GM18520 (cell line): ENCODE data around the gene ZNF672.
A peak's percentile ranks its signal among the peaks of the same experiment; 100 is the strongest.
"Not testable (repeated sequence)": the region's sequence is repeated elsewhere in the genome, so short reads cannot be mapped to it uniquely, and the experiment has no call there.

ENCODE experiments used
- ATAC-seq: cut with Tn5 transposase; IDR thresholded peaks from one replicate; pipeline ENCODE4 v1.9.1; 2021; ENCODE audit not compliant: unreplicated experiment

Gene ZNF672

GRCh38 chr1:248852481-248853405, 14.7 kb downstream of the ZNF672 start:
- no peak for ATAC-seq

GRCh38 chr1:248853663-248854375, 15.8 kb downstream of the ZNF672 start:
- no peak for ATAC-seq

GRCh38 chr1:248855580-248855979, 17.6 kb downstream of the ZNF672 start:
- ATAC-seq = no peak

GRCh38 chr1:248856176-248856575, 18.2 kb downstream of the ZNF672 start:
- ATAC-seq = no peak

- ATAC-seq = no peak
Observed at GRCh38 chr1:248857201-248857600, 19.2 kb downstream of the ZNF672 start.

- ATAC-seq = no peak
Observed at GRCh38 chr1:248857749-248858095, 19.7 kb downstream of the ZNF672 start.

- ATAC-seq = peak; percentile 13
Observed at GRCh38 chr1:248858096-248858890, 20.3 kb downstream of the ZNF672 start.

GRCh38 chr1:248858891-248859889, 21.2 kb downstream of the ZNF672 start, which contains the start of gene ZNF692:
ZNF692 (minus strand) TSS chr1:248859085; CDS start chr1:248858309, 776 bp downstream.
- ATAC-seq = peak; percentile 88

GRCh38 chr1:248860007-248860406, 22.0 kb downstream of the ZNF672 start:
- no peak for ATAC-seq

- no peak for ATAC-seq
Observed at GRCh38 chr1:248861616-248862015, 23.6 kb downstream of the ZNF672 start.

- no peak for ATAC-seq
Observed at GRCh38 chr1:248862695-248862997, 24.6 kb downstream of the ZNF672 start.

- ATAC-seq = peak; percentile 33
Observed at GRCh38 chr1:248862998-248863881, 25.2 kb downstream of the ZNF672 start.

- ATAC-seq = no peak
Observed at GRCh38 chr1:248871837-248872401, 33.9 kb downstream of the ZNF672 start.

GRCh38 chr1:248872752-248873408, 34.9 kb downstream of the ZNF672 start:
- peak; percentile 19 for ATAC-seq

GRCh38 chr1:248873409-248873992, 35.5 kb downstream of the ZNF672 start:
- ATAC-seq = peak; percentile 72

- ATAC-seq = peak; percentile 60
Observed at GRCh38 chr1:248873993-248874533, 36.0 kb downstream of the ZNF672 start.

GRCh38 chr1:248881261-248881660, 43.2 kb downstream of the ZNF672 start:
- ATAC-seq = no peak

- not testable (repeated sequence) for ATAC-seq
Observed at GRCh38 chr1:248882427-248882826, 44.4 kb downstream of the ZNF672 start.
